SK-N-MC (cell line): ENCODE results near the gene APOC3.

Source experiments
- DNase-seq: peaks from one replicate; pipeline ENCODE4 v3.0.0-alpha.2; 2011; ENCODE audit warnings: low read depth, low spot score
- H3K27ac ChIP-seq: fragments of 200-600 bp; sonication (generic); 2 replicates; pipeline ENCODE4 v1.5.1; 2016; ENCODE audit warnings: mixed run types
- H3K36me3 ChIP-seq: fragments of 200-600 bp; sonication (generic); 2 replicates; pipeline ENCODE4 v1.6.1; 2017; ENCODE audit warnings: antibody characterized with exemption, low read length, mixed read lengths; ENCODE audit not compliant: insufficient read depth
- H3K4me3 ChIP-seq: fragments of 200-600 bp; sonication (generic); 2 replicates; pipeline ENCODE4 v1.5.1; 2016
- H3K9ac ChIP-seq: fragments of 200-600 bp; sonication (generic); 2 replicates; pipeline ENCODE4 v1.8.0; 2017; ENCODE audit warnings: mixed run types, mixed read lengths; ENCODE audit not compliant: insufficient read length
- H3K9me3 ChIP-seq: fragments of 200-600 bp; sonication (generic); 2 replicates; pipeline ENCODE4 v1.6.1; 2017; ENCODE audit warnings: low read depth, mild to moderate bottlenecking, antibody characterized with exemption, low read length, moderate library complexity, mixed read lengths
- EZH2 ChIP-seq: fragments of 200-600 bp; sonication (generic); IDR thresholded peaks from one replicate; pipeline ENCODE4 v1.6.1; 2017; ENCODE audit warnings: antibody characterized with exemption
- FOXP2 ChIP-seq: optimal IDR thresholded peaks from 2 replicates; pipeline ENCODE3; 2011; ENCODE audit warnings: mild to moderate bottlenecking, moderate library complexity; ENCODE audit not compliant: insufficient read depth; ENCODE audit errors: extremely low read length, control extremely low read depth
- POLR2AphosphoS5 ChIP-seq: IDR thresholded peaks from 2 replicates; pipeline ENCODE4 v1.6.1; 2012; ENCODE audit warnings: mild to moderate bottlenecking, low read depth, low read length, borderline replicate concordance

Gene APOC3

GRCh38 chr11:116857936-116858335, 28.2 kb downstream of the APOC3 start:
- Histone ChIP-seq H3K4me3 (no peak overlapping the region), H3K9ac (no peak overlapping the region), H3K9me3 (no peaks in the 10 kb centered on the region), H3K36me3 (peaks cover 53% of the 10 kb centered on the region), H3K27ac (no peak overlapping the region)
- DNase-seq, result no peak
- TF ChIP-seq FOXP2, result no peak
- TF ChIP-seq EZH2, result no peak
- no peak for TF ChIP-seq POLR2AphosphoS5

GRCh38 chr11:116859175-116859574, 29.5 kb downstream of the APOC3 start:
- peaks cover 61% of the 10 kb centered on the region for H3K36me3 ChIP-seq
- DNase-seq, result no peak
- no peak overlapping the region for H3K9ac ChIP-seq
- H3K27ac ChIP-seq, result no peak overlapping the region
- TF ChIP-seq FOXP2 (no peak), EZH2 (no peak), POLR2AphosphoS5 (no peak)
- no peak overlapping the region for H3K4me3 ChIP-seq
- no peaks in the 10 kb centered on the region for H3K9me3 ChIP-seq

GRCh38 chr11:116860303-116860702, 30.6 kb downstream of the APOC3 start:
- no peak for DNase-seq
- H3K27ac ChIP-seq, result no peak overlapping the region
- H3K4me3 ChIP-seq, result no peak overlapping the region
- no peaks in the 10 kb centered on the region for H3K9me3 ChIP-seq
- TF ChIP-seq POLR2AphosphoS5, result no peak
- TF ChIP-seq FOXP2, result no peak
- TF ChIP-seq EZH2, result no peak
- peaks cover 68% of the 10 kb centered on the region for H3K36me3 ChIP-seq
- no peak overlapping the region for H3K9ac ChIP-seq

GRCh38 chr11:116861539-116861938, 31.8 kb downstream of the APOC3 start:
- Histone ChIP-seq H3K4me3 (no peak overlapping the region), H3K9ac (no peak overlapping the region), H3K27ac (no peak overlapping the region), H3K36me3 (peaks cover 68% of the 10 kb centered on the region), H3K9me3 (no peaks in the 10 kb centered on the region)
- TF ChIP-seq EZH2 (no peak), POLR2AphosphoS5 (no peak), FOXP2 (no peak)
- DNase-seq, result no peak

DNA sequence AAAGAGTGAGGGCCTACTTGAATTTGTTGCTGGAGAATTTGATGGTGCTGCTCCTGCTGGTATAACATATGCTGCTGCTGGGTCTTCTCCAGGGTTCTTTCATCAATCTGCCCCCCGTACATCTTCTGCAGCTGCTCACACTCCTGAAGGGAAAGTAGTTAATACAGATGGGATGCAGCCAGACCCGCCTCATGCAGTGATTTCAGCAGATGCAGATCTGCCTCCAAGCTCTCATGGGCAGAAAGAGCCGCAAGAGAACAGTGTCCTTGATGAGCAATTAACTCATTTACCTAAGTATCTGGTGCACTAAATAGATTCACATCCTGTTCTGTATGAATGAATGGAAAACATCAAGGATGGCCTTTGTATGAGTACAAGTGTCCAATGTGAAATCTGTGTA, 32.5 kb downstream of the APOC3 start:
- Histone ChIP-seq H3K36me3 (peaks cover 72% of the 10 kb centered on the region), H3K9me3 (no peaks in the 10 kb centered on the region), H3K27ac (no peak overlapping the region), H3K4me3 (no peak overlapping the region), H3K9ac (no peak overlapping the region)
- TF ChIP-seq POLR2AphosphoS5 (no peak), EZH2 (no peak), FOXP2 (no peak)
- DNase-seq, result no peak

DNA sequence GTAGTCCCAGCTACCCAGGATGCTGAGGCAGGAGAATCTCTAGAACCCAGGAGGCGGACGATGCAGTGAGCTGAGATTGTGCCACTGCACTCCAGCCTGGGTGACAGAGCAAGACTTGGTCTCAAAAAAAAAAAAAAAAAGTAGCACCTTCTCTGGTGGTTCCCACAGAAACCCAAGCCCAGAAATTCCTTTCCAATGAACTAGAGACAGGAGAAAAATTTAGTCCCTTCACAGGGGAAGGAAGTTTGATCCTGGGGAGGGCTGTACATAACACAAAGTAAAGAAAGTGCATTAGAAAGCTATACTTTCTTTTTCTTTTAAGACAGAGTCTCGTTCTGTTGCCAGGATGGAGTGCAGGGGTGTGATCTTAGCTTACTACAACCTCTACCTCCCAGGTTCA, 33.2 kb downstream of the APOC3 start:
- Histone ChIP-seq H3K9me3 (no peaks in the 10 kb centered on the region), H3K4me3 (no peak overlapping the region), H3K27ac (no peak overlapping the region), H3K36me3 (peaks cover 72% of the 10 kb centered on the region), H3K9ac (no peak overlapping the region)
- DNase-seq, result no peak
- TF ChIP-seq EZH2 (no peak), FOXP2 (no peak), POLR2AphosphoS5 (no peak)

GRCh38 chr11:116864531-116864930, 34.8 kb downstream of the APOC3 start:
- H3K4me3 ChIP-seq, result no peak overlapping the region
- H3K27ac ChIP-seq, result no peak overlapping the region
- peaks cover 69% of the 10 kb centered on the region for H3K36me3 ChIP-seq
- TF ChIP-seq EZH2, result no peak
- no peak for TF ChIP-seq POLR2AphosphoS5
- TF ChIP-seq FOXP2, result no peak
- no peaks in the 10 kb centered on the region for H3K9me3 ChIP-seq
- DNase-seq, result no peak
- no peak overlapping the region for H3K9ac ChIP-seq

- Histone ChIP-seq H3K9ac (peak overlapping the region; percentile 49), H3K4me3 (no peak overlapping the region), H3K27ac (peak overlapping the region; percentile 88), H3K36me3 (peaks cover 75% of the 10 kb centered on the region), H3K9me3 (no peaks in the 10 kb centered on the region)
- DNase-seq, result no peak
- TF ChIP-seq FOXP2, result no peak
- TF ChIP-seq POLR2AphosphoS5, result no peak
- no peak for TF ChIP-seq EZH2
Measured at GRCh38 chr11:116865696-116866095, 36.0 kb downstream of the APOC3 start.

DNA sequence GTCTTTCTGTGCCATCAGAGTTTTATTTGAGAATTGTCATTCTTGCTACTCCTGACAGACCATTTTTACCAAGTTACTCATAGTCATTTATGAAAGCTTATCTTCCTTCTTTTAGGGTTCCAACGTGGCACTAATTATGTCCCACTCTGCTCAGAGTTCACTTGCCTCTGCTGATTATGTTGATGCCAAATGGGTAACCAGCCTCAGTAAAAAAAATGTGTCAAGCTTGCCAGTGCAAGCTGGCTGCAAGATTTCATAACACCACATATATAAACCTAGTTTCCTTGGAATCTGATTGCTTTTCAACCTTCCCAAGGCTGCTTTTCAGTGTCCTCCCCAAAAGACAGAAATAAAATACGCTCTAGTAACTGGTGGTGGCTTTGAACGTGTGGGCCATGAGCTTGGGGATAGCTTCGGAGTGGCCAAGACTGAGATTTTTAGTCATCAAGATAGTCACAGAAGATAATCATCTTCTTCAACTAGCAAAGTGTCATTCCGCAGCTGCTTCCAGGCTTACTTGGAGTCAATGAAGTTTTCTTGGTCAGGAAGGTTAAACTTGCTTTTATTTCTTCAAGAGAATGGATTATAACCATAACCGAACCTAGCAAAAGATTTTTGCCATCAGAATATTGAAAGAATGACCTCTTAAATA, 37.2 kb downstream of the APOC3 start:
- TF ChIP-seq FOXP2, result no peak
- TF ChIP-seq EZH2, result no peak
- no peak for TF ChIP-seq POLR2AphosphoS5
- H3K4me3 ChIP-seq, result no peak overlapping the region
- DNase-seq, result no peak
- no peak overlapping the region for H3K9ac ChIP-seq
- H3K9me3 ChIP-seq, result no peaks in the 10 kb centered on the region
- no peak overlapping the region for H3K27ac ChIP-seq
- H3K36me3 ChIP-seq, result peaks cover 71% of the 10 kb centered on the region
